B cell (primary cell): ENCODE measurements around the gene ADPRH. TPM values are rescaled to one million over a fixed set of nuclear protein-coding genes. Genes with fewer than 3 reads are reported as not detected.

Experiments
- ATAC-seq: fragments of 200-7000 bp; cut with Tn5 transposase; one replicate; pipeline ENCODE4 v1.10.0; 2021; ENCODE audit warnings: low read depth, mild to moderate bottlenecking, moderate number of reproducible peaks, moderate library complexity
- CTCF ChIA-PET: fragments of 350-600 bp; sonication (Branson Sonifier 250); formaldehyde crosslinking; loops from one replicate; lab custom pipeline; 2021; ENCODE audit warnings: antibody characterized with exemption, inconsistent platforms; lab: Charles Lee
- POLR2A ChIA-PET: fragments of 350-600 bp; sonication (Branson Sonifier 250); formaldehyde crosslinking; loops from one replicate; lab custom pipeline; 2021; ENCODE audit warnings: antibody characterized with exemption; lab: Charles Lee
- DNase-seq: peaks from one replicate; pipeline ENCODE4 v3.0.0; 2013
- H2AFZ ChIP-seq: 2 replicates; pipeline ENCODE4 v1.6.1; 2012; ENCODE audit warnings: mild to moderate bottlenecking, low read depth, low read length; ENCODE audit not compliant: insufficient read depth, poor library complexity, severe bottlenecking
- H3K27ac ChIP-seq, 2 donors: 1 replicate in 1 of 2; 2 replicates in 1 of 2; pipeline ENCODE4 v1.5.1; 2012 to 2013; ENCODE audit warnings: low read length in 2 of 2, mild to moderate bottlenecking in 2 of 2, moderate library complexity in 1 of 2
- H3K27me3 ChIP-seq, 4 experiments: fragments of 200-600 bp in 1 of 4; sonication (generic) in 1 of 4; replicated peaks in 1 of 4; 1 replicate in 2 of 4; 2 replicates in 2 of 4; pipeline versions ENCODE4 v1.6.1 to v1.7.0; 2013 to 2016; ENCODE audit warnings: low read length in 3 of 4, mild to moderate bottlenecking in 2 of 4, mixed read lengths in 1 of 4, moderate library complexity in 1 of 4; ENCODE audit not compliant: insufficient read depth in 4 of 4, control insufficient read depth in 3 of 4; ENCODE audit errors: control extremely low read depth in 1 of 4
- H3K36me3 ChIP-seq, 2 experiments: replicated peaks in 1 of 2; 1 replicate in 1 of 2; 2 replicates in 1 of 2; pipeline versions ENCODE4 v1.6.1 to v1.7.1; 2013; ENCODE audit warnings: low read length in 1 of 2; ENCODE audit not compliant: insufficient read depth in 2 of 2, control insufficient read depth in 1 of 2; ENCODE audit errors: control extremely low read depth in 1 of 2, extremely low read depth in 1 of 2
- H3K4me1 ChIP-seq, 2 donors: fragments of 200-600 bp in 1 of 2; sonication (generic) in 1 of 2; 1 replicate in 1 of 2; 2 replicates in 1 of 2; pipeline versions ENCODE4 v1.5.1 to v1.6.1; 2013 to 2017; ENCODE audit warnings: low read length in 2 of 2; ENCODE audit not compliant: control insufficient read depth in 2 of 2, insufficient read depth in 2 of 2
- H3K4me2 ChIP-seq: replicated peaks from 2 replicates; pipeline ENCODE3; 2012; ENCODE audit warnings: mild to moderate bottlenecking, low read depth, low read length; ENCODE audit not compliant: poor library complexity, severe bottlenecking
- H3K4me3 ChIP-seq, 5 experiments: fragments of 200-600 bp in 1 of 5; sonication (generic) in 1 of 5; 1 replicate in 3 of 5; 2 replicates in 2 of 5; pipeline versions ENCODE4 v1.5.1 to v1.7.0; 2011 to 2016; ENCODE audit warnings: low read length in 4 of 5, mild to moderate bottlenecking in 4 of 5, low read depth in 2 of 5, control low read depth in 1 of 5, moderate library complexity in 1 of 5; ENCODE audit not compliant: insufficient read depth in 1 of 5; ENCODE audit errors: control extremely low read depth in 1 of 5, extremely low read depth in 1 of 5
- H3K79me2 ChIP-seq: fragments of 200-600 bp; sonication (generic); one replicate; pipeline ENCODE4 v1.6.0; 2016; ENCODE audit warnings: low read length; ENCODE audit not compliant: control insufficient read depth, insufficient read depth
- H3K9ac ChIP-seq: fragments of 200-600 bp; sonication (generic); 2 replicates; pipeline ENCODE4 v1.6.1; 2017; ENCODE audit warnings: mild to moderate bottlenecking, low read length, moderate library complexity
- H3K9me3 ChIP-seq, 3 donors: one replicate each; pipeline versions ENCODE4 v1.6.1 to v1.7.1; 2013; ENCODE audit warnings: low read length in 2 of 3; ENCODE audit not compliant: control insufficient read depth in 2 of 3, insufficient read depth in 1 of 3; ENCODE audit errors: control extremely low read depth in 1 of 3
- H4K20me1 ChIP-seq: 2 replicates; pipeline ENCODE4 v1.6.0; 2012; ENCODE audit warnings: mild to moderate bottlenecking, low read length; ENCODE audit not compliant: insufficient read depth, control insufficient read depth, poor library complexity, severe bottlenecking
- H3K27ac Mint-ChIP-seq: one replicate; pipeline ENCODE4 v1.8.0; 2021; ENCODE audit warnings: mixed read lengths
- H3K27me3 Mint-ChIP-seq: one replicate; pipeline ENCODE4 v1.8.0; 2021; ENCODE audit warnings: mixed read lengths
- H3K4me1 Mint-ChIP-seq: one replicate; pipeline ENCODE4 v1.8.0; 2021; ENCODE audit warnings: mixed read lengths
- H3K4me3 Mint-ChIP-seq: one replicate; pipeline ENCODE4 v1.8.0; 2021; ENCODE audit warnings: mixed read lengths
- H3K9me3 Mint-ChIP-seq: one replicate; pipeline ENCODE4 v1.8.0; 2022; ENCODE audit warnings: mixed read lengths; ENCODE audit not compliant: insufficient read depth
- CTCF ChIP-seq: fragments of 200-600 bp; IDR thresholded peaks from one replicate; pipeline ENCODE4 v1.8.0; 2022; ENCODE audit warnings: antibody characterized with exemption, mild to moderate bottlenecking
- EZH2 ChIP-seq: IDR thresholded peaks from 2 replicates; pipeline ENCODE4 v1.6.1; 2012; ENCODE audit warnings: borderline replicate concordance, low read depth, mild to moderate bottlenecking, moderate library complexity, low read length; ENCODE audit not compliant: insufficient read depth, poor library complexity, severe bottlenecking
- WGBS: methylation state at CpG from one replicate; pipeline ENCODE4 v1.1.5; 2013; ENCODE audit warnings: missing lambda C conversion rate; ENCODE audit not compliant: insufficient coverage; 5-methylcytosine and 5-hydroxymethylcytosine counted together
- intact Hi-C: fragments of 100-400 bp; cut with micrococcal nuclease; formaldehyde crosslinking; loops from one replicate; pipeline ENCODE4 v1.10.0; 2022
- polyA plus RNA-seq: library from polyadenylated mRNA; depleted of rRNA; stranded (reverse); fragments of >200 nt; gene quantifications from 2 replicates; pipeline ENCODE4 v1.2.3, GENCODE V29; 2012
- total RNA-seq, 2 donors: library from RNA; stranded (reverse); fragments of 120-200 nt in 1 of 2; gene quantifications; 1 replicate in 1 of 2; 2 replicates in 1 of 2; pipeline versions ENCODE4 v1.2.3 to v1.2.4, GENCODE V29; 2013 to 2022

The ADPRH gene
- total and polyA plus RNA-seq, 2 donors (not counting 1 experiment from before 2014, with no cell fraction given): 10.0 to 24.5 TPM

GRCh38 chr3:119534296-119534695 is 45.0 kb upstream of the ADPRH start:
- Mint-ChIP-seq H3K9me3 (no peaks in the 10 kb centered on the region), H3K27ac (no peak overlapping the region), H3K4me1 (peaks cover 26% of the 10 kb centered on the region), H3K4me3 (no peak overlapping the region), H3K27me3 (no peaks in the 10 kb centered on the region)
- peaks cover 0 to 10% of the 10 kb centered on the region in 2 experiments for H3K36me3 ChIP-seq
- no peak overlapping the region for H2AFZ ChIP-seq
- H3K9ac ChIP-seq: no peak overlapping the region
- ChIA-PET CTCF (no interaction called here), POLR2A (interaction anchor here (0.7 kb wide), 1 partner anchor 275 kb away, joined by 7 read pairs; no protein-coding TSS in a partner anchor)
- H3K4me2 ChIP-seq: no peak overlapping the region
- no peaks in the 10 kb centered on the region for H3K27me3 ChIP-seq
- WGBS: no CpG with 5 or more reads among the region's 1 CpG
- no peaks in the 10 kb centered on the region for H3K79me2 ChIP-seq
- no peak for ATAC-seq
- H3K4me1 ChIP-seq: peaks cover 13 to 15% of the 10 kb centered on the region in 2 donors
- H3K27ac ChIP-seq: no peak overlapping the region
- TF ChIP-seq EZH2: no peak
- no peak for TF ChIP-seq CTCF
- H3K4me3 ChIP-seq: no peak overlapping the region
- intact Hi-C loops: no loop called here
- DNase-seq: no peak
- H3K9me3 ChIP-seq: no peaks in the 10 kb centered on the region
- H4K20me1 ChIP-seq: no peaks in the 10 kb centered on the region

GRCh38 chr3:119536757-119537156 is 42.5 kb upstream of the ADPRH start:
- Mint-ChIP-seq H3K9me3 (no peaks in the 10 kb centered on the region), H3K27ac (no peak overlapping the region), H3K4me1 (peaks cover 34% of the 10 kb centered on the region), H3K27me3 (no peaks in the 10 kb centered on the region), H3K4me3 (no peak overlapping the region)
- Histone ChIP-seq H2AFZ (no peak overlapping the region), H3K36me3 (peaks cover 0 to 2% of the 10 kb centered on the region in 2 experiments), H3K4me2 (no peak overlapping the region), H4K20me1 (no peaks in the 10 kb centered on the region), H3K4me3 (no peak overlapping the region), H3K4me1 (peaks cover 23 to 24% of the 10 kb centered on the region in 2 donors), H3K9ac (no peak overlapping the region), H3K9me3 (no peaks in the 10 kb centered on the region), H3K79me2 (no peaks in the 10 kb centered on the region), H3K27ac (no peak overlapping the region), H3K27me3 (no peaks in the 10 kb centered on the region)
- DNase-seq (no peak), ATAC-seq (no peak)
- POLR2A ChIA-PET: no interaction called here
- CTCF ChIA-PET: no interaction called here
- TF ChIP-seq EZH2 (no peak), CTCF (no peak)
- intact Hi-C loops: no loop called here
- WGBS: no CpG with 5 or more reads among the region's 4 CpGs
